Activated CD4-positive, alpha-beta T cell treated with anti-CD3 and anti-CD28 coated beads, Interleukin-2, Interleukin-4, amounts not matched to agents 100 ng/mL and 50 ng/mL, durations not matched to agents 16 hours and 8 hours (primary cell): ENCODE results near the gene SETD2.
A peak's percentile ranks its signal among the peaks of the same experiment; 100 is the strongest.
"Not testable (repeated sequence)": the region's sequence is repeated elsewhere in the genome, so short reads cannot be mapped to it uniquely, and the experiment has no call there.

ENCODE experiments used
- DNase-seq: peaks from one replicate; pipeline ENCODE4 v3.0.0-alpha.2; 2020; ENCODE audit warnings: low spot score

SETD2 gene, protein sequence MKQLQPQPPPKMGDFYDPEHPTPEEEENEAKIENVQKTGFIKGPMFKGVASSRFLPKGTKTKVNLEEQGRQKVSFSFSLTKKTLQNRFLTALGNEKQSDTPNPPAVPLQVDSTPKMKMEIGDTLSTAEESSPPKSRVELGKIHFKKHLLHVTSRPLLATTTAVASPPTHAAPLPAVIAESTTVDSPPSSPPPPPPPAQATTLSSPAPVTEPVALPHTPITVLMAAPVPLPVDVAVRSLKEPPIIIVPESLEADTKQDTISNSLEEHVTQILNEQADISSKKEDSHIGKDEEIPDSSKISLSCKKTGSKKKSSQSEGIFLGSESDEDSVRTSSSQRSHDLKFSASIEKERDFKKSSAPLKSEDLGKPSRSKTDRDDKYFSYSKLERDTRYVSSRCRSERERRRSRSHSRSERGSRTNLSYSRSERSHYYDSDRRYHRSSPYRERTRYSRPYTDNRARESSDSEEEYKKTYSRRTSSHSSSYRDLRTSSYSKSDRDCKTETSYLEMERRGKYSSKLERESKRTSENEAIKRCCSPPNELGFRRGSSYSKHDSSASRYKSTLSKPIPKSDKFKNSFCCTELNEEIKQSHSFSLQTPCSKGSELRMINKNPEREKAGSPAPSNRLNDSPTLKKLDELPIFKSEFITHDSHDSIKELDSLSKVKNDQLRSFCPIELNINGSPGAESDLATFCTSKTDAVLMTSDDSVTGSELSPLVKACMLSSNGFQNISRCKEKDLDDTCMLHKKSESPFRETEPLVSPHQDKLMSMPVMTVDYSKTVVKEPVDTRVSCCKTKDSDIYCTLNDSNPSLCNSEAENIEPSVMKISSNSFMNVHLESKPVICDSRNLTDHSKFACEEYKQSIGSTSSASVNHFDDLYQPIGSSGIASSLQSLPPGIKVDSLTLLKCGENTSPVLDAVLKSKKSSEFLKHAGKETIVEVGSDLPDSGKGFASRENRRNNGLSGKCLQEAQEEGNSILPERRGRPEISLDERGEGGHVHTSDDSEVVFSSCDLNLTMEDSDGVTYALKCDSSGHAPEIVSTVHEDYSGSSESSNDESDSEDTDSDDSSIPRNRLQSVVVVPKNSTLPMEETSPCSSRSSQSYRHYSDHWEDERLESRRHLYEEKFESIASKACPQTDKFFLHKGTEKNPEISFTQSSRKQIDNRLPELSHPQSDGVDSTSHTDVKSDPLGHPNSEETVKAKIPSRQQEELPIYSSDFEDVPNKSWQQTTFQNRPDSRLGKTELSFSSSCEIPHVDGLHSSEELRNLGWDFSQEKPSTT (N-terminal part only)

DNA sequence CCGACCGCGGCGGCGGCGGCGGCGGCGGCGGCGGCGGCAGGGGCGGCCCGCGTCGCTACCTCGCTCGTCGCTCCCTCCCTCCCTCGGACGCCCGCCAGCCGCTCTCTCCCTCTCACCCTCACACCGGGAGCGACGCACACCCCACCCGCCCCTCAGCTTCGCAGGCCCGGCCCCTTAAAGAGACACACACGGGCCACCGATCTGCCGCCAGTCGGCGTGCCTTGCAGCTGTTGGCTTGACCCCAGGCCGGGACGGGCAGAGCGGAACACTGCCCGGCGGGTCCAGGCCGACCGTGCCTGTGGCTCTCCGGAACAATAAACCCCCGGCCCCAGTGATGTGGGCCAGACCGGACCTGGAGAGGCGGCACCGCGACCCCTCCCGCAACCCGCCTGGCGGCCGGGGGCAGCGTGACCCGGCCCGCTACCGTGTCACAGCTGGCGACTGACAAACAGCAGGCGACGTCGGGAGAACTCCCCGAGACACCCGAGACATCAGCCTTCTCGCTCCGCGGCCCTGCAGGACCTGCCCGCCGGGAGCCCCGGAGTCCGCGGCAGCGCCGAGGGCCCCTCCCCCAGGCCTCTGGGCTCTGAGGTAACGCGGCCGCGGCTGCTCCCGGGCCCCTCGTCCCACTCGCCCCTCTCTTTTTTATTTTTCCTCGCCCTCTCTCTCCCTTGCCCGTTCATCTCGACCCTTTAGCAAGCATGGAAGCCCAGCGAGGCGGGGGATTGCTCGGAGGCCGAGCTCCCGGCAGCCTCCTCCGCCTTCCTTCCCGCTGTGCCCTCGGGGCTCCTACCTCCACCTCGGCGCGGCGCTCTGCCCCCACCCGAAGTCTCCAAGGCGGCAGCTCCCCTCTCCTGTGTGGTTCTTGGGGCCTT lies at the start of gene SETD2:
SETD2 (minus strand) TSS at position 107 of the 875 bp plus-strand sequence. CDS start 189 bp downstream, outside the sequence.
- DNase-seq = peak; percentile 90

DNA sequence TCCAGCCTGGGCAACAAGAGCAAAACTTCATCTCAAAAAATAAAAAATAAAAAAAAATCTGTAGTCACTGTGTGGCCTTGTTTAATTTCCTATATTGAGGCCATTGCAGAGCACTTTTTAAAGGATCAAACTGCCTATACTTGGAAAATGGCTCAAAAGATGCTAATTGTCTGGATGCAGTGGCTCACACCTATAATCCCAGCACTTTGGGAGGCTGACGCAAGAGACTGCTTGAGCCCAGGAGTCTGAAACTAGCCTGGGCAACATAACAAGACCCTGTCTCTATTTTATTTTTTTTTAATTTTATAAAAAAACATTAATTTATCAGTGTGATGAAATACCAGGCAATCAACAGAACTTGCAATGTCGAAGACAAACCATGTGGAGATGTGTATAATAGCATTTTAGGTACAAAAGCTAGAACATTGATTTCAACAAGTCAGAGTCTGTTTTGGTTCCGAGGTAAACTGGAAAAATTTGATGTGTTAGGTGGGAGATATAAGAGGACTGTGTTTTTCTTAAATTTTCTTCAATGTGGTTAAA lies 47.0 kb upstream of the SETD2 start:
- no peak for DNase-seq

DNA sequence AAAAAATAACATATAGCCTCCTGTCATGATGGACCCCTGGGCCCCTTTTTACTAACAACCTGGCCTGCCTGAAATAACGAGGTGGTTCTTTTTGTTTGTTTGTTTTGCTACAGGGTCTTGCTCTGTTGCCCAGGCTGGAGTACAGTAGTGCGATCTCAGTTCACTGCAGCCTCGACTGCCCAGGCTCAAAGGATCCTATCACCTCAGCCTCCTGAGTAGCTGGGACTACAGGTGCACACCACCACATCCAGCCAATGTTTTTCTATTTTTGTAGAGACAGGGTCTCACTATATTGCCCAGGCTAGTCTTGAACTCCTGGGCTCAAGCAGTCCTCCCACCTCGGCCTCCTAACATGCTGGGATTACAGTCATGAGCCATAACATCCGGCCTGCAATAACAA lies 42.1 kb upstream of the SETD2 start:
- not testable (repeated sequence) for DNase-seq

DNA sequence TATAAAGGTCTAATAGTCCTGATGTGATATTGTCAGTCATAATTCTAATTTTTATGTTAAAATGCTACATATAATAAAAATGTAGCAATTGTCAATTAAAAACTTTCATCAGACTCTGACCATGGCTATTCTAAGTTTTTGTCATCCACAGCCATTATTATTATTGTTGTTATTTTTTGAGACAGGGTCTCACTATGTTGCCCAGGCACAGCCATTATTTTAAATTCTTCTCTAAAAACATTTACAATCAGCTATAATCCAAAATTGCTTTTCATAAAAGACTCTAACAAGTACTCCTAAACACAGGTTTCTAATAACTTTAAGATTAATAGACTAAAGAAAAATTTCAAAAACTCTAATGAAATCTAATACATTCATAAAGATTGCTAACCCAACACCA lies 41.0 kb upstream of the SETD2 start:
- DNase-seq = no peak

DNA sequence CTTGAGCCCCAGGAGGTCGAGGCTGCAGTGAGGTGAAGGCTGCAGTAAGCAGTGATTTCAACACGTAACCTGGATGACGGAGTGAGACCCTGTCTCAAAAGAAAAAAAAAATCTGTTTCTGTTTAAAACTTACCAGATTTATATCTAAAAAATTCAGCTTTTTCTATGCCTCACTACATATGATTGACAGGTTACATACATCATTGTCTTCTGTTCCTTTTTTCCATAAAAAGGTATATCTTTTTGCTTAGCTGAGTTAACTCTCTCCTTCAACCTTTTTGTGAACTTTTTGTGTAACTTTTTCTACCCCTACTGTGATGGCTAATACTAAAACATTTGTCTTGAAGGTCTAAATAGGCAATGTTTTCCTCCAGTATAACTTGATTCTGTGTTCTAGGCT lies 38.6 kb upstream of the SETD2 start:
- no peak for DNase-seq

DNA sequence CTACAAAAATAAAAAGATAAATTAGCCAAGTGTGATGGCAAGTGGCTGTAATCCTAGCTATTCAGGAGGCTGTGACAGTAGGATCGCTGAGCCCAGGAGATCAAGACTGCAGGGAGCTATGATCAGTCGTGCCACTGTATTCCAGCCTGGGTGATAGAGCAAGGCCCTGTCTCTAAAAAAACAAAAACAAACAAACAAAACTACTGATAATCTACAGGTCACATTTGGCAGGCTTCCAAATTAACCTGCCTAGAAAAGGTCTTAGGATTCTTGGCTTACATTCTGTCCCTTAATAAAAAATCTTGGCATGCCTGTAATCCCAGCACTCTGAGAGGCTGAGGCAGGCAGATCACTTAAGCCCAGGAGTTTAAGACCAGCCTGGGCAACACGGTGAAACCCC lies 33.4 kb upstream of the SETD2 start:
- DNase-seq = no peak

DNA sequence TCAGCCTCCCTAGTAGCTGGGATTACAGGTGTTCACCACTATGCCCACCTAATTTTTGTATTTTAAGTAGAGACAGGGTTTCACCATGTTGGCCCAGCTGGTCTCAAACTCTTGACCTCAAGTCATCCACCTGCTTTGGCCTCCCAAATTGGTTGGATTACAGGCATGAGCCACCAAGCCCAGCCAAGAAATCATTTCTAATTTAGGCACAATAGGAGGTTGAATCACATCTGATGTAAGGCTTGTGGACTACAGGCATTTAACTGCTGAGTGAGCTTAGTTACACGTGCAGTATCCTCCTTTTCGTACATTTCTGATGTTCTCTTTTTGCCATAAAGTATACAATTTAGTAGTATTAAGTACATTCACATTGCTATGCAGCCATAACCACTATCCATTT lies 31.1 kb upstream of the SETD2 start:
- no peak for DNase-seq

DNA sequence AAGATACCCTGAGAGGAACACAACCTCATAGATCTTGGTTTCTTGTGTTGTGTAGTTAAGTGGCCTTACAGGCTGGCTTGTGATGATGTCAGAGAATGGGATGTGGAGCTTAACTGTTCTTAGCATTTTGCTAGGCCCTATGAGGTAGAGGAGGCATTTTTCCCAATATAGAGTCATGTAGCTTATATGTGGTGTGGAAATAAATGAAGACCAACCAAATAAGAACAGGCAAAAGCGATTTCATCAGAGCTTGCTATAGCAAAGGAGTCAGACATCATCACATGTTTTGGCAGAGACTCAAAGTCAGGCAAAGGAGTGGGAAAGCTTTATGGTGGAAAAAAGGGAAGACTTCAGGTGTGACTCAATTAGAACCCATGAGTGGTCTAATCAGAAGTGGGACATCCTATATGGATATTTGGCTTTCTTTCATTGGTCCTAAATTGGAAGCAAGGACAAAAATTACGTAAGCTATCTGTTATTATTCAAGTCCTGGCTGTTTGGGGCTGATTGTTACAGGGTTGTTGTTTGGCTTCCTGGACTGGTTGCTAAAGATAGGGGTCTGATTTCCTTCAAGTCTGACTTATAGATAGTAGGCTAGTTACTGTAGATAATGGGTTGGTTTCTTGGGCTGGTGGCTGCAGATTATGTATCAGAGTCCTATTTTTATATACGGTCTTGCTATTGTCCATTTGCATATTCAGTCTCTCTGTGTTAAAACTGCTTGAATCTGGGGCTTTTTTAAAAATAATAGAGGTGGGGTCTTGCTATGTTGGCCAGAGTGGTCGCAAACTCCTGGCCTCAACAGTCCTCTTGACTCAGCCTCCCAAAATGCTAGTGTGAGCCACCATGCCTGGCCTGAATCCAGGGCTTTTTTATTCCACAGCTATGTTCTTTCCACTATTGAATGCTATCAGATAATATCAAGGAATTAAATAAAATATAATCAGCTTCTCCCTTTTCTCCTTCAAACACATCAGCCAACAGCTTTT lies 30.3 kb upstream of the SETD2 start:
- DNase-seq = no peak

DNA sequence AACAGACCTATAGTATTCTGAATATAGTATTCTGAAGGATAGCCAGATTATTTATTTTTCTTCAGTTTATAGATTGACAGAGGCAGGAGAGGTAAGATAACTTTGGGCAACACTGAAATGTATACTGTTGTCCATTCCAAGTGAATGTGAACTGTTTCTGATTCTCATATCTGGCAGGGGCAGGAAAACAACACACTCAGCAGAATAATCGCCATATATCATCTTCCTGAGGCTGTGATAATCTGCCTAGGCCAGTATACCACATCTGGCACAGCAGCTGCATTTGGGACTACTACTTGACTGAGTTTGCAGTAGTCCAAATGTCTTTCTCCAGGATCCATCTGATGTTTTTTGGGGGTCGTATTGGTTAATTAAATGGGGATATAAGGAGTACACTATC lies 22.4 kb upstream of the SETD2 start:
- no peak for DNase-seq

DNA sequence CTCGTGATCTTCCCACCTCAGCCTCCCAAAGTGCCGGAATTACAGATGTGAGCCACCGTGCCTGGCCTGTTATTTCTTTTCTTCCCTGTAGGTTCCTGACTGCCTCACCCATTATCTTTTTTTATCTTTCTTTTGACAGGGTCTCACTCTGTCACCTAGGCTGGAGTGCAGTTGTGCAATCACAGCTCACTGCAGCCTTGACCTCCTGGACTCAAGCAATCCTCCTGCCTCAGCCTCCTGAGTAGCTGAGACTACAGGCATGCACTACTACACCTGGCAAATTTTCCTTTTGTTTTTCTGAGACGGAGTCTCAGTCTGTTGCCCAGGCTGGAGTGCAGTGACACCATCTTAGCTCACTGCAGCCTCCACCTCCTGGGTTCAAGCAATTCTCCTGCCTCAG lies 17.8 kb upstream of the SETD2 start:
- DNase-seq = not testable (repeated sequence)

DNA sequence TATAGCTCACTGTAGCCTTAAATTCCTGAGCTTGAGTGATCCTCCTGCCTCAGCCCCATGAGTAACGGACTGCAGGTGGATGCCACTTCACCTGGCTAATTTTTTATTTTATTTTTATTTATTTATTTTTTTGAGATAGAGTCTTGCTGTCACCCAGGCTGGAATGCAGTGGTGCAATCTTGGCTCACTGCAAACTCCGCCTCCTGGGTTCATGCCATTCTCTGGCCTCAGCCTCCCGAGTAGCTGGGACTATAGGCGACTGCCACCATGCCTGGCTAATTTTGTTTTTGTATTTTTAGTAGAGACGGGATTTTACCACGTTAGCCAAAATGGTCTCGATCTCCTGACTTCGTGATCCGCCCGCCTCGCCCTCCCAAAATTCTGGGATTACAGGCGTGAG lies 16.1 kb upstream of the SETD2 start:
- not testable (repeated sequence) for DNase-seq

DNA sequence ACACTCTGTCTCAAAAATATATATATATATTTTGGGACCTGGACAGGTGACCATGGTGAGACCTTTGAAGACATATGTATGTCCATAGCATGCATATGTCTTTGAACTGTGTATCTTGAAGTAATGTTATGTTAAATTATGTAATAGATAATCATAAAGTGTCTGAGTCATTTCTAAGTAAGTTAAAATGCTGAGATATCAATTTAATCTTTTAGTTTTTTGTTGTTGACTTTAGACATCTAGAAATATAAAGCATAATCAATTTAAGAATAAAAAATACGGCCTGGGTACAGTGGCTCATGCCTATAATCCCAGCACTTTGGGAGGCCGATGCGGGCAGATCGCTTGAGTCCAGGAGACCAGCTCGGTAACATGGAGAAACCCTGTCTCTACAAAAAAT lies 12.7 kb upstream of the SETD2 start:
- no peak for DNase-seq

DNA sequence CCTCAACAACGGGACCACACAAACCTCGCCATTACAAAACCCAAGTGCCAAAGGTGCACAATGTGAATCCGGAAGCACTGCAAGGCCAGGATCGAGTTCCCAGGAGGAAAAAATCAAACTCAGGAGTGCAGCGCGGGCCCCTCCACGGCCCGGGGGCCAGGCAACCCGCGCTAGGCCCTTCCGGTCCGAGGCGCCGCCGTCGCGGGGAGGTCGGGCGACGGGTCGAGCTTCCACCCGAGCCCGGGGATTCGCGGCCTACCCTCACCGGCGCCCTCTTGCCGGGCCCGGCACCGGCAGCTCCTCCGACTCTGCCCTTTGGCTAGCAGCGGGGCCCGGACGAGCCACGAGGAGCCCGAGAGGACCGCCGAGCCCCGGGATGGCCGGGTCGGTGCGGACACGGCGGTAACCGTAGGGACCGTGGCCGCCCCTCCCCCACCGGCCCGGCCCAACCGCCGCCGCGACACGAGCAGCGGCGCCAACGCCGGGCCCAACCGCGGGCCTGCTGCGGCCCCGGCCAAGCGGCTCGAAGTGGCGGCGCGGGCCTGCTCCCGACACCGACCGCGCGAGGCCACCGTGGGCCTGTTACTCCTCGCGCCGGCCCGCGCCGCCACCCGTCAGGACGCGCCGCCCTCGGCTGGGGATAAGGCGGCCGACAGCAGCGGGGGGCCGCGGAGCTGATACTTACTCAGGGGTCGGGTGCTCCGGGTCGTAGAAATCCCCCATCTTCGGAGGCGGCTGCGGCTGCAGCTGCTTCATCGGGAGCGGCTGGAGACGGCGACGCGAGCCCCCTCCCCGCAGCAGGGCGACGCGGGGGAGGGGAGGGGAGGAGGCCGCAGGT lies 525 bp downstream of the SETD2 start:
- DNase-seq = peak; percentile 60

DNA sequence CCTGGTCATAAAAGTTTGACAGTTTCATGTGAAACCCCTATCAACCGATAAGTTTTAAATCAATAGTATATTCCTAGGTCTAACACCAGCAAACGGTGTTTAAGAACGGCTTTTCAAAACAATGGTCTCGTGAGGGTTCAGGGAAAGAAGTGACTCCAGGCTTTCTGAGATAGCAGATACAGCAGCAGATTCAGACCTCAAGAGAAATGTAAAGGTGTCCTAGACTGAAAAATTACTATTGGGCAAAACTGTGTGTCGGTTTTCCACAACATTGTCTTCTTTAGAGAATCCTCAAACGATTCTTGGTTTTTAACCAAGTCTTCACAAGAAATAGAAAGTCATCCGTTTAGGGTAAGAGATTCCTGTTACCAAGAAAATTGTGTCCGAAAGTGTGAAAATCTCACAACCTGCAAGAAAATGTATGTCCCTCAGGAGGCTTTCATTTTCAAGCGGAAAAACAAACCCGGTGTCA lies 1.2 kb downstream of the SETD2 start:
- no peak for DNase-seq

DNA sequence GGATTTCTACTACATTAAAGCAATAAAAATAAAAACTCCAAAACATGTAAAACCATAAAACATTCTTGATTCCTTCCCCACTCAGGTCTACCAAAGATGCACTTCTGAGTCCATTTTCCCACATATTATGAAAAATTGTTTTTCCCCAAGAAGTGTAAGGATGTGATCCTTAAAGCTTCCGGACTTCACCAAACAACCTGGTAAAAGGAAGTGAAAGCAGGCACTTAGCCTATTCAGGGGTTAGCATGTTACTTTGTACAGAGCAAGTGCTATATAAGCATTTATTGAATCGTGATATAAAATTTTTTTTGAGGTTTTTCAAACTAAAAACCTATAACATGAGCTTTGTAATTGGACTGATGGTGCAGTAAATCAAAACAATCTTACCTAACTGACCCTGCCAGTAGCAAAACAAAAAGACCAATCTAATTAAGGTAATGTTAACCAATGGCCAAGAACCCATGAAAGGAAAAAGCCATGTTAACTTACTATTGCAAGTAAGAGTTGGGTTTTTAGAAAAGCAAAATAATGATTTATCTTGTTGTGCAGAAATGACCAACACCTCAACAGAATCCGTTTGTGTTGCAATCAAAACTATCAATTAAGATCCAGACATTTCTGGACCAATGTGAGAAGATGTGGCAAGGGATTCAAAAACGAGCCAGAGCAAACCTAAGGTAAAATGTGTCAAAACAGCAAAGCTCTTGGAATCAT lies 1.8 kb downstream of the SETD2 start:
- DNase-seq = no peak

DNA sequence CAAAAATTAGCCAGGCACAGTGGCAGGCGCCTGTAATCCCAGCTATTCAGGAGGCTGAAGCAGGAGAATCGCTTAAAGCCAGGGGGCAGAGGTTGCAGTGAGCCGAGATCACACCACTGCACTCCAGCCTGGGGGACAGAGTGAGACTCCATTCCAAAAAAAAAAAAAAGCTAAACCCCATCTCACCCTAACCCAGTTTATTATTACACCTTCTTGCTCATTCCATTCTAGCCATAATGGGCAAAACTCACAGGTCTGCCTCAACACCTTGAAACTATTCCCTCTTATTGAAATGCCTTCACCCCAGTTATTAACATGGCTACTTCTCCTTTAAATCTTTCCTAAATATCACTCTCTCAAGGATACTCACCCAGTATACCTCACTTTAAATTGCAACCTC lies 4.1 kb downstream of the SETD2 start:
- no peak for DNase-seq

DNA sequence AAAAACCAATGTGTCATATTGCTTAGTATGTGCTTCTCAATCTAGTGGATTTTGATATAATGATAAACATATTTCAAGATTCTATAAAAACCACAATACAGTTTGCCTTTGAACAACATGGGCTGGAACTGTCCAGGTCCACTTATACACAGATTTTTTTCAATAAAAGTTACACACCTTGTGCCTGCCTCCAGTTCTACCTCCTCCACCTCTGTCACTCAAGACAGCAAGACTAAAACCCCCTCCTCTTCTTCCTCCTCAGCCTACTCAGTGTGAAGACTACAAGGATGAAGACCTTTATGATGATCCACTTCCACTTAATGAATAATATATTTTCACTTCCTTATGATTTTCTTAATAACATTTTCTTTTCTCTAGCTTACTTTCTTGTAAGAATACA lies 5.7 kb downstream of the SETD2 start:
- DNase-seq = no peak

DNA sequence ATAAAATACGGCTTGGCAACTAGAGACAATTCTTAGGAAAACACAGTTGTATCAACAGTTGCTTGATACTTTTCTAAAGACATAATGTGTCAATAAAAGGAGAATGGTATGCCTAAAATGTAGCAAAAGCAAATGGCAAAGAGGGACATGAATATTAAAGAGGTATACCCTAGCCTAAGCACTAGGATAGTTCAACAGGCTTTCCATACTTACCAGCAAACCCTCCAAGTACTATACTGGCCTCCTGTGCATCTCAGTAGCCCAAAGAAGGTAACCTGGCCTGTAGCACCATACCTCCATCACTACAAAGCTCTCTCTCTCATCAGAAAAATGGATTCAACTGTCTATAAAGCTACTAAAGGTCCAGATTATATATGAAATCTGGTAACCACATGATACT lies 7.5 kb downstream of the SETD2 start:
- no peak for DNase-seq
